K562 (cell line): ENCODE results near the gene TOM1. TPM values are rescaled to one million over a fixed set of nuclear protein-coding genes. Genes with fewer than 3 reads are reported as not detected.
A peak's percentile ranks its signal among the peaks of the same experiment; 100 is the strongest.

Experiments used
- ARID3A ChIP-seq: IDR thresholded peaks from 2 replicates; pipeline ENCODE4 v1.6.1; 2012; ENCODE audit warnings: low read depth, low read length, improper control_type of control experiment, borderline replicate concordance
- ATF7 ChIP-seq: fragments of 450-650 bp; IDR thresholded peaks from 2 replicates; pipeline ENCODE4 v1.7.1; 2014; ENCODE audit warnings: mild to moderate bottlenecking, moderate library complexity
- CBX5 ChIP-seq: IDR thresholded peaks from 2 replicates; pipeline ENCODE4 v1.6.1; 2014; ENCODE audit warnings: low read depth, borderline replicate concordance
- CHD2 ChIP-seq: IDR thresholded peaks from 2 replicates; pipeline ENCODE4 v1.6.1; 2011; ENCODE audit warnings: low read depth, low read length
- CREB1 ChIP-seq, 2 experiments: sonication (generic) in 1 of 2; formaldehyde crosslinking in 1 of 2; IDR thresholded peaks; 2 replicates each; pipeline versions ENCODE4 v1.6.1 to v1.8.0; 2012 to 2022; ENCODE audit warnings: inconsistent platforms in 1 of 2, mild to moderate bottlenecking in 1 of 2, missing genetic modification reagents in 1 of 2, moderate library complexity in 1 of 2
- EGR1 ChIP-seq: fragments of 450-650 bp; conservative IDR thresholded peaks from 2 replicates; pipeline ENCODE4 v1.6.1; 2017; ENCODE audit warnings: mild to moderate bottlenecking
- JUND ChIP-seq, 2 experiments: IDR thresholded peaks; 2 replicates in 1 of 2; 3 replicates in 1 of 2; pipeline ENCODE4 v1.6.1; 2011; ENCODE audit warnings: borderline replicate concordance in 2 of 2, low read depth in 2 of 2, low read length in 2 of 2, improper control_type of control experiment in 1 of 2, missing biosample characterization in 1 of 2, missing genetic modification characterization in 1 of 2, missing genetic modification reagents in 1 of 2
- NEUROD1 ChIP-seq: fragments of 150-350 bp; IDR thresholded peaks from 2 replicates; pipeline ENCODE4 v1.6.1; 2014; ENCODE audit warnings: borderline replicate concordance, low read length, low read depth; ENCODE audit not compliant: partially characterized antibody
- NKRF ChIP-seq: fragments of 450-650 bp; IDR thresholded peaks from 2 replicates; pipeline ENCODE4 v1.6.1; 2016; ENCODE audit warnings: borderline replicate concordance
- SIN3A ChIP-seq, 2 experiments: fragments of 150-350 bp in 1 of 2; IDR thresholded peaks; 2 replicates each; pipeline ENCODE4 v1.6.1; 2011 to 2016; ENCODE audit warnings: borderline replicate concordance in 2 of 2, low read depth in 2 of 2, low read length in 2 of 2, mild to moderate bottlenecking in 2 of 2, moderate library complexity in 2 of 2; ENCODE audit not compliant: control insufficient read depth in 1 of 2
- TCF7L2 ChIP-seq: fragments of 150-350 bp; IDR thresholded peaks from 2 replicates; pipeline ENCODE4 v1.6.1; 2016; ENCODE audit warnings: low read depth, mild to moderate bottlenecking, low read length, moderate library complexity
- ZNF140 ChIP-seq: fragments of 250-450 bp; sonication (Bioruptor Pico); IDR thresholded peaks from 2 replicates; pipeline ENCODE4 v1.8.0; 2021; ENCODE audit warnings: moderate library complexity, mild to moderate bottlenecking, inconsistent platforms
- ZNF407 ChIP-seq: fragments of 450-650 bp; IDR thresholded peaks from 2 replicates; pipeline ENCODE4 v1.6.1; 2016; ENCODE audit warnings: low read depth
- ZNF551 ChIP-seq: fragments of 250-450 bp; sonication (Bioruptor Pico); IDR thresholded peaks from 2 replicates; pipeline ENCODE4 v1.5.0; 2021; ENCODE audit warnings: mild to moderate bottlenecking, moderate library complexity
- polyA plus RNA-seq, 8 experiments: library from polyadenylated mRNA; depleted of rRNA in 4 of 8; stranded (reverse) in 5 of 8; unstranded in 3 of 8; fragments of >200 nt; fragmentation: Nextera tagmentation in 2 of 8; fragmentation: Illumina TruSeq in 1 of 8; extraction: Ambion mirVana in 2 of 8; extraction: Trizol in 1 of 8; gene quantifications; 2 replicates each; pipeline versions ENCODE4 v1.2.1 to v1.2.3, GENCODE V29; 2011 to 2014; ENCODE audit warnings: inconsistent platforms in 1 of 8, missing spikeins in 1 of 8
- total RNA-seq, 7 experiments: library from RNA; depleted of rRNA in 6 of 7; stranded (reverse); fragments of >200 nt in 6 of 7; fragmentation: Illumina TruSeq in 2 of 7; extraction: Trizol in 2 of 7; gene quantifications; 2 replicates each; pipeline versions ENCODE4 v1.2.1 to v1.2.3, GENCODE V29; 2011 to 2021; ENCODE audit warnings: low replicate concordance in 1 of 7

TOM1 gene
- total and polyA plus RNA-seq, 9 of the 15 experiments (the other 6 are each of a cell fraction or from before 2014, with no cell fraction given): 0.64 to 20.6 (median 12.0) TPM

GRCh38 chr22:35299673-35300499 lies at the start of gene TOM1 (continued):
- TF ChIP-seq CBX5 (no peak), CHD2 (peak; percentile 90), ZNF551 (CRISPR knock-in tag) (no peak), EGR1 (peak; percentile 96), CREB1 (IDR thresholded peaks at IDR 0.05) (peak; percentile 73), CREB1 (CRISPR knock-in tag; IDR thresholded peaks at IDR 0.05) (peak; percentile 83), ARID3A (peak; percentile 90), ZNF407 (no peak), SIN3A (IDR thresholded peaks at IDR 0.05; ENCODE audit: borderline replicate concordance in 2 of 2, control insufficient read depth in 1 of 2, low read depth in 2 of 2, low read length in 2 of 2) (peak; percentile 73 to 94; a peak in 2 of 4 replicates), NKRF (peak; percentile 97), ZNF140 (no peak), JUND (IDR thresholded peaks at IDR 0.05; ENCODE audit: borderline replicate concordance, low read depth, low read length) (peak; percentile 78), JUND (tag; IDR thresholded peaks at IDR 0.05; ENCODE audit: borderline replicate concordance, low read depth, low read length) (peak; percentile 78; the same call in 2 of the 3 replicates), TCF7L2 (no peak), ATF7 (peak; percentile 95), NEUROD1 (peak; percentile 97)
